ENCODE measurements around the gene PALM.
"Not testable (repeated sequence)": the region's sequence is repeated elsewhere in the genome, so short reads cannot be mapped to it uniquely, and the experiment has no call there.

PALM gene

GRCh38 chr19:729965-730668 lies 21.4 kb downstream of the PALM start:
- no peak for DNase-seq (ENCODE audit: low read depth in 4 of 4, low spot score in 1 of 4)

GRCh38 chr19:731000-731399 lies 22.3 kb downstream of the PALM start:
- no peak for DNase-seq (ENCODE audit: low read depth in 4 of 4, low spot score in 1 of 4)

- DNase-seq (ENCODE audit: low read depth in 4 of 4, low spot score in 1 of 4) = no peak
Measured at GRCh38 chr19:732148-733069, 23.7 kb downstream of the PALM start.

- DNase-seq (ENCODE audit: low read depth in 4 of 4, low spot score in 1 of 4) = no peak
Measured at GRCh38 chr19:734716-735115, 26.0 kb downstream of the PALM start.

- DNase-seq (ENCODE audit: low read depth in 4 of 4, low spot score in 1 of 4) = no peak
Measured at GRCh38 chr19:736125-736524, 27.4 kb downstream of the PALM start.

- DNase-seq (ENCODE audit: low read depth in 4 of 4, low spot score in 1 of 4) = peak; percentile 32 to 49 (median 44)
Measured at GRCh38 chr19:737591-738093, 28.9 kb downstream of the PALM start.

GRCh38 chr19:738509-739128 lies 29.9 kb downstream of the PALM start:
- no peak for DNase-seq (ENCODE audit: low read depth in 4 of 4, low spot score in 1 of 4)

- no peak for DNase-seq (ENCODE audit: low read depth in 4 of 4, low spot score in 1 of 4)
Measured at GRCh38 chr19:739998-740715, 31.4 kb downstream of the PALM start.

- DNase-seq (ENCODE audit: low read depth in 4 of 4, low spot score in 1 of 4) = not testable (repeated sequence)
Measured at GRCh38 chr19:740816-741505, 32.2 kb downstream of the PALM start.

GRCh38 chr19:741506-742131 lies 32.9 kb downstream of the PALM start:
- no peak for DNase-seq (ENCODE audit: low read depth in 4 of 4, low spot score in 1 of 4)

- DNase-seq (ENCODE audit: low read depth in 4 of 4, low spot score in 1 of 4) = no peak
Measured at GRCh38 chr19:742540-743075, 33.9 kb downstream of the PALM start.

GRCh38 chr19:743168-743687 lies 34.5 kb downstream of the PALM start:
- no peak for DNase-seq (ENCODE audit: low read depth in 4 of 4, low spot score in 1 of 4)

- not testable (repeated sequence) for DNase-seq (ENCODE audit: low read depth in 4 of 4, low spot score in 1 of 4)
Measured at GRCh38 chr19:745138-745537, 36.4 kb downstream of the PALM start.

- no peak for DNase-seq (ENCODE audit: low read depth in 4 of 4, low spot score in 1 of 4)
Measured at GRCh38 chr19:746208-746819, 37.6 kb downstream of the PALM start.

GRCh38 chr19:746956-747355 lies 38.2 kb downstream of the PALM start:
- DNase-seq (ENCODE audit: low read depth in 4 of 4, low spot score in 1 of 4) = no peak

- no peak for DNase-seq (ENCODE audit: low read depth in 4 of 4, low spot score in 1 of 4)
Measured at GRCh38 chr19:747432-748273, 38.9 kb downstream of the PALM start.

GRCh38 chr19:748274-748598 lies 39.5 kb downstream of the PALM start:
- DNase-seq (ENCODE audit: low read depth in 4 of 4, low spot score in 1 of 4) = no peak

GRCh38 chr19:749811-750210 lies 41.1 kb downstream of the PALM start:
- DNase-seq (ENCODE audit: low read depth in 4 of 4, low spot score in 1 of 4) = no peak

All from stimulated activated CD4-positive, alpha-beta T cell treated with anti-CD3 and anti-CD28 coated beads, Interleukin-1b, Interleukin-23, amount 100 ng/mL, for 24 hours (primary cell).